DMS79 (cell line): Measurements from ENCODE around the gene MR1.

Experiments used
- DNase-seq: peaks from one replicate; lab custom pipeline; 2025; lab: John Stamatoyannopoulos, UW

Gene MR1

DNA sequence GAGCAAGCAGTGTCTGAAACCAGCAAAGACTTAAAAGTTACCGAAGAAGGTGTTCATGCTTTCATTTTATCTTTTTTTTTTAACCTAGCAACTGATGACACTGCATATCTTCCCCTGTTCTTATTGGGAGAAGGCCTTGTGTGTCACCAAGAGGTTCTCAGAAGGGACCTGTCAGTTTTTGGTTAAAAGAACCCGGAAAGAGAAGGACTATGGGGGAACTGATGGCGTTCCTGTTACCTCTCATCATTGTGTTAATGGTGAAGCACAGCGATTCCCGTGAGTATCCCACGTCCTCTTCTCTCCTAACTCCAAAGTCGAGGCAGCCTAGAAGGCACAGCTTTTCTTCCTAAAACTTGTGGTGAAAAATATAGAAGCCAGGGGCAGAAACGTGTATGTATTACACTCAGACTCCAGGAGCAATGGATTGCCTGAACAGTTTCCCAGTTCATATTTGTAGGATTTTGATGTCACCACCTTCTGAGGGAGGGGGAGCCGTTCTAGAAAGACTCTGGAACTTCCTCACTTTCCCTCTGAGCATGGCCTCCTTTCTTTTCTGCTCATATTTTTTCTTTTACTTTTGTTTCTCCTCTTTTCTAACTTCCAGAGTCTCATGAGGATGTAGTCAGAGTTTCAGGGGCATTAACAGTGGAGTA is at the start of gene MR1:
Gene MR1, plus strand, starts transcription at position 185 of the 653 bp plus-strand sequence. Its CDS starts 25 bp downstream, at position 210.
- no peak for DNase-seq

DNA sequence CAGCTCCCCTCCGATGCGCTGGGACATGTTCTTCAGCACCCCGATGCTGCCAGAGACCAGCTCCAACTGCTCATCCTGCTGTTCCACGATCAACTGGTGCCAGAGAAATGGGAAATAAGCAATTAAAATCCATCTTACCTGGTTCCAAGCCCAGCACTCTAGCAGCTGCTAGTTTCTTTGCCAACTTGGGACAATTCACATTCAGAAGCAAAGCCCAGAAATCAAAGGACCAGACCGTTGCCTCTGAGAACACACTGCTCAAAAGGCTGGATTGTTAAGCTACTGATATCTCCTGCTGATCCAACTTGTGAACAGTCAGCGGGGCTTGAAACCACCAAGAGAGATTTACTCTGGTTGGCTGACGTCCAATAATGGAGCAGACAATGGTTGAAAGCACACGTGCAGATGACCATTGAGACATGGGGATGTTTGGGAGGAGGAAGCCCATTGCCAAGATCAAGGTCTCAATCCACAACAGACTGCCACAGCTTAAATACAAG is 45.5 kb upstream of the MR1 start:
- DNase-seq, result peak; percentile 83

DNA sequence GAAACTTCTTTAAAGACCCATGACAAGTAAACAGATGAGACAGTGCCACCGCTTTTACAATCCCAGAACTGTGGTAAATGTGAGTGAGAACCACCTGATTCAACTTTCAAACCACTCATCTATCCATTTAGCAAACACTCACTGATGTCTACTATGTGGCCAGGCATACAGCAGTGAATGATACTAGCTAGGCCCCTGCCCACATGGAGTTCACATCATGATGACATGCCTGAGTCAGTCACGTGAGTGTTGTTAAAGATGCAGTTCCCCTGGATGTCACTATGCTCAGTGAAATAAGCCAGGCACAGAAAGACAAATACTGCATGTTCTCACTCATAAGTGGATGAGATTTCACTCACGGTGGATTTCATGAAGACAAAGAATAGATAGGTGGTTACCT is 39.5 kb upstream of the MR1 start:
- DNase-seq, result no peak

DNA sequence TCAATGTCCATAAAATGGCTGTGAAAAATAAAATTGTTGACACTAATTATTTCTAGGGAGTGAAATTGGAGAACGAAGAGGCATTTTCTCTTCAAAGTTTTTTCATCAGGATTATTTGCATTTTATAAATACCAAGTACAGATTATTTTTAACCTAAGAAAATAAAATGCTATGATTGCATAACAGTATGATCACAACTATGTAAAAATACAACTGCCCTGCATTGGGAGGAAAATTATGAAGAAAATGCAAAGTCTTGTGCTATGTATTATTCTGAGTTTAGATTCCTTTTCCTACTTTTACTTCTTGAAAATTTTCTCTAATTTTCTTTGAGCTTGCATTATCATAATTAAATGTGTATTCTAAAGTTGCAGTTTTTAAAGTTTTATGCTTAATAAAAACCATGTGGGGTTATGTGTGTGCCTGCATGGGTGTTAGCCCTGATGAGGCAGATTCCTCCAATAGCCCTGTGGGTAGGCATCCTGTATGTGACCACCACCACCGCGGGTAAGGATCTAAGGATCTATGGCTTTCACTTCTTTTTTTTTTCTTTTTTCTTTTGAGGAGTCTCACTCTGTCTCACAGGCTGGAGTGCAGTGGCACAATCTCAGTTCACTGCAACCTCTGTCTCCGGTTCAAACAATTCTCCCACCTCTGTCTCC is 35.8 kb upstream of the MR1 start:
- DNase-seq, result no peak

DNA sequence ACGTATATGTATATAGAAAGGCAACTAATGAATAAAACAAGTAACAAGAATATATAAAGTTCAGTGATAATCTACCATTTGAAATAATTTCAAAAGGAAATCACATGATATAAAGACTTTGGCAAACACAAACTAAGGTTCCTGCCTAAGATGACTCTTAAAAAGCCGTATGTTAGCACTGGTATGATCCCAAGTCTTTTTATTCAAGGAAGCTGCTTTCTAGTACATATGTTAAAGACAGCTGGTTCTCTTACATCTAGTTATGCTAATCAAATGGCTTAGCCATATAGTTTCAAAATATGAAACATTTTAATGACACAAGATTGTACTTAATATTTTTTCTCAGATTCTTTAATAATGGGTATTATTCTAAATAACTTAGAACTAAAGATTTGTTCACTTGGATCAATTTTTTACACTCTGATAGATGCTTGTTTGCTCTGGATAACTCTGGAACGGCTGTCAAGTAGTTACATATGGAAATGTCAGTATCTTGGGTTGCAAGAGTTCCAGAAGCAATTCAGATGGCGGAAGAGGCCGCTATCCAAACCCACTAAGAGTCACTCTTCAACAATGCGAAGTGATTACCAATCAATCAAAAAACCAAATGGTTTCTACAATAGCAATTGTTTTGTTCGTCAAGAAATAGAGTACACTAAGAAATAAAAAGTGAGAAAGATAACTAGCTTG is 32.5 kb upstream of the MR1 start:
- DNase-seq, result no peak

DNA sequence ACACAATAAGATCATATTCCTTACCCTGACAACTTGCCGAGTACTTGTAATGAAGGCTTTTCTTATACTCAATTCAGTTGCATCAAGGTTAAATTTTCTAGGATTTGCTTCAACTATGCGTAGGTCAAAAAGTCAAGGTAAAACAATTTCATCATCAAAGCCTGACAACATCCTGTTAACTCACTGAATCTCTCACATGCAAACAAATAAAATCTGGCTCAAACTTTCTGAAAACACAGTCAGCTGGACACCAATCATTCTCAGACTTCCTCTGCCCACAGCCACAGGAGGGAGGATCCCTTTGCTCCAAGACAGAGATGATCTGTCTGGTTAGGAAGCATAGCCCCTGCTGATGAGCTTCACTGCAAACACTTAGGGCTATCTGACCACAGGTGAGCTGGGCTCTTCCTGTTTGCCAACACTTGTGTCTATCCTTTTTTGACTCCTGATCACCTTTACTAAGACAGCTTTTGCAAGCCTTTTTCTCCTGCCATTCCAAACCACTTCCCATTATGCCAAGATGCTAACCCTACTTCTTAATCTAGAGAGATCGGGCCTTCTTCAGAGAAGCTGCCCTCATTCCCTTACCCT is 31.1 kb upstream of the MR1 start:
- no peak for DNase-seq

DNA sequence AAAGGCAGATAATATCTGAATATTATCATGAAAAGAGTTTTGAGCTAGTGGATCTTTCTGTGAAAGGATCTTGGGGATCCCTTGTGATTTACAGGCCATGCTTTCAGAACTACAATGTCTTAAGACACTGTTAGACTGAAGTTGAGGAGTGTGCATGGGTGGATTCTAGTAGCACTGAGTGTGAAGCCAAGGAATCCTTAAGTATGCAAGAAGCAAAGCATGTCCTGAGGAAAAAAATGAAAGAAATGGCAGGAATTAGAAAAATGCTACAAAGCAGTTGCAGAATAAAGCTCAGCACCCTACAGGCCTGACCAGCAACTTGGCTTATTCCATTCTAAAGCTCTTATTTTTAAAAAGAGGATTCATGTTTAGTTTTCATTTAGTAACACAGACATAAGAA is 23.0 kb upstream of the MR1 start:
- DNase-seq, result no peak

DNA sequence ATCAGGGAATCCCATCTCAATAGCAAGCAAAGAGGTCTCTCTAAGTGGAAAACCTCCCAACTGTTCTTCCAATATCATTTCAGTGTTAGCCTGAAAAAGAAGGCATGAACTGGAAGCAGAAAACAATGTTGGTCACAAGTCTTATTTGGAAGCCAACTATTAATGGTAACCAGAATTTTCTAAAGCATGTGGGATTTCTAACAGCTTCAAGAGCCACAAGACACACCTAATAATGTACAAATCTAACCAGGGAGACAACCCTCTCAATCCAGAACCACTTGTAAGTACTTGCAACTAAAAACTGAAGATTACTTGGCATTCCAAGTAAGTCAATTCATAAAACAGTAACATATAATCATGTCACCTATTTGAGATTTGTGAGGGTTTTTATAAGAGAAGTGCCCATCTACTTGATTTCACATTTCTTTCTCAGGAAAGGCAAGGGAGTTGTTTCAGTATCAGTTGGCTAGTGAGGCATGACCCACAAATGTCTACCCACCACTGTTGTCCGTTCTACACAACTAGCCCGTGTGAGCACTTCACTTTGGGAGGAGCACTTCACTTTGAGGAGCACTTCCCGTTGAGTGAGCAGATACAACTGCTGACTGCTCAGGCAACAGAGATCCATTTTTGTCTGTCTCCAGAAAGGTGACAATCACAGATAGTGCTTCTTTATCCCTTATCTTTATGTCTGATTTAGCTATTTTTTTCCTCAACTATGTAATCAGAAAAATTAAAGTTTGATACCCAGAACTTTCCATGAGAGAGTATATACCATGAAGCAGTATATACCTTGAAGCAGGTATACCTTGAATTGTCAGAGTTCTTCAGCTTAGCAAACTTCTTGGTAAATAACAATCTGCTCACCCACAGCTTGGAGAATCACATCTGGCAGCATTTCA is 22.2 kb upstream of the MR1 start:
- DNase-seq, result peak; percentile 28

DNA sequence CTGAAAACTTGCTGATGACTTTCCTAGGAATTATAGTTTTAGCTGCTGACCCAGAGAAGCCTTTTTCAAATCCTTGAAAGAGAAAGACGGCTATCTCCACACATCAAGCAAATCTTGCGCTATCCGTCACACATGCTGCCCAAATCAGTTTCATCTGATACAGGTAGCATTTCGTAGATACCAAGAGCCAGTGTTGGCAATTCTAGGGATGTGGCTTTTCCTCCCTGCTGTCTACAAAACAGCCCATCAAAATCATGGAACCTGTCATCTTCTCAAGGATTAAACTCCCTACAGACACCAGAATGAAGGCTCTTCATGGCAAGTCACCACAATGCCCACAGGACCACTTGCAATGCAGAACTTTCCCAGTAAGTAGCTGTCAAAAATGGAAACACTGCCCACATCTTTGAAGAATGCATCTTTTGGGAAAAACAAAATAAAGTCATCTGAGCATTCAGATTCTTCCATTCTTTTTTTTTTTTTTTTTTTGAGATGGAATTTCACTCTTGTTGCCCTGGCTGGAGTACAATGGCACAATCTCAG is 21.5 kb upstream of the MR1 start:
- DNase-seq, result no peak

DNA sequence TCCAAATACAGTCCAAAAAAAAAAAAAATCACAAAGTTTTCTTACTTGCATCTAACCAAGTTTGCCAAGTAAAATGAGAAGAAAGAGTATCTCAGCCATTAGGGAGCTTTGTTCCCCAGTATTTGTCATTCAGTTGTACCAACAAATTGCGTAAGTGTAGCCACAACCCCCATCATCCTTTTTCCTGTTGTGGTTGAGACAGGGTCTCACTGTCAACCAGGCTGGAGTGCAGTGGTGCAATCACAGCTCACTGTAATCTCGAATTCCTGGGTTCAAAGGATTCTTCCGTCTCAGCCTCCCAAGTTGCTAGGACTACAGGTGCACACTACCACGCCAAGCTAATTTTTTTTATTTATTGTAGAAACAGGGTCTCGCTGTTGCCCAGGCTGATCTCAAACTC is 20.6 kb upstream of the MR1 start:
- DNase-seq, result no peak

DNA sequence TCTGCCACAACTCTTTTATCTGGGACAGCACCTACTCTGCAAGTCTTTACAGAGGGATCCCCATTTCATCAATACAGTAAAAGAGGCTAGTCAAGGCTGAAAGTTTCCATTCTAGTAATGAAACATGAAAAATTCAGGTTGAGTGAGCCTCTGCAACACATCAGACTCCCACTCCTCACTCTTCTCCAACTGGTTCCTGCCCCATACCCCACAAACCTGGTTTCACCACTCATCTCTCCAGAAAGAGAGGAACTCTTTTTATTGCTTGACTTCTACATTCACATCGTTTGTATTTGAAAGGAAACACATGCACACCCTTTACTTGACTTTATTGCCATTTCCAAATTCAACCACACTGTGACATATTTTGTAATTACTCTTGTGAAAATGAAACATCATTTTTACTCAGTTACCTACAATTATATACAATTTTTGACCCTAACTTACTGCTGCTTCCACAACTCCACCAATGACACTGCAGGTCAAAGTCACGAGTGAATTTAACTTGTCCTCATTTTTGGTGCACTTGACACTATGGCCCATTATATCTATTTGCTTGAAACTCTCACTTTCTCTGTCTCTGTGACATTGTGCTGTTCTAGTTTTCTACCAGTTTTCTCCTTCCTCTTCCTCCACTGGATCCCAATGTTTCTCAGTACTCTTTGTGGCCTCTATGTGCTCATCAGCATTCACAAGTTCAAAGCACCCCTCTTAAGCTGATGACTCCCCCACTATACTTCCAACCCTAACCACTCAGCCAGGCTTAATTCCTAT is 19.1 kb upstream of the MR1 start:
- no peak for DNase-seq

DNA sequence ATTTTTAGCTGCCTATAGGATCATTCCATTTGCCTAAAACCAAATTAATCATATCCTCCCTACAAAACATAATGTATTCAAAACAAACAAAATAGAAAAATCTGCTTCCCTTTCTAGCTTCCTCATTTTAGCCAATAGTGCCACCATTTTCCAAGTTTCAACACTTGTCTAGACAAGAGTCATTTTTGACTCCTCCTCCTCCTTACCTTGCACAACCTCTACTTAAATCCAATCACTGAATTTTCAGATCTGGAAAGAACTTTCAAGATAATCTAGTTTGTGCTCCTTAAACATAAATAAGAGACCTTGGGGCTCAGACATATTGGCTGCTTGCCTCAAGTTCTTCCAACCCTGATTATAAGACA is 18.6 kb upstream of the MR1 start:
- DNase-seq, result no peak

DNA sequence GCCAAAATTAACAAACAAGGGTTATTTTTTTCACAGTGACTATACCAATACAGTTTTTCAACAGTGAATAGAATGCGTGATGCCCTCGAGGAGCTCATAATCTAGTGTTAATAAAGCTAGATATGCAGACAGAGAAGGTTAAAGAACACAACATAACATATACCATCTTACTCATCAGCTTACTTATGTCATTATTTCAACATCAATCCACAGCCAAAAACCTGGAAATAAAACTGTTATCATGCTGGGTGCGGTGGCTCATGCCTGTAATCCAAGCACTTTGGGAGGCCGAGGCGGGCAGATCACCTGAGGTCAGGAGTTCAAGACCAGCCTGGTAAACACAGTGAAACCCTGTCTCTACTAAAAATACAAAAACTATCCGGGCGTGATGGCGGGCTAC is 17.2 kb upstream of the MR1 start:
- no peak for DNase-seq

DNA sequence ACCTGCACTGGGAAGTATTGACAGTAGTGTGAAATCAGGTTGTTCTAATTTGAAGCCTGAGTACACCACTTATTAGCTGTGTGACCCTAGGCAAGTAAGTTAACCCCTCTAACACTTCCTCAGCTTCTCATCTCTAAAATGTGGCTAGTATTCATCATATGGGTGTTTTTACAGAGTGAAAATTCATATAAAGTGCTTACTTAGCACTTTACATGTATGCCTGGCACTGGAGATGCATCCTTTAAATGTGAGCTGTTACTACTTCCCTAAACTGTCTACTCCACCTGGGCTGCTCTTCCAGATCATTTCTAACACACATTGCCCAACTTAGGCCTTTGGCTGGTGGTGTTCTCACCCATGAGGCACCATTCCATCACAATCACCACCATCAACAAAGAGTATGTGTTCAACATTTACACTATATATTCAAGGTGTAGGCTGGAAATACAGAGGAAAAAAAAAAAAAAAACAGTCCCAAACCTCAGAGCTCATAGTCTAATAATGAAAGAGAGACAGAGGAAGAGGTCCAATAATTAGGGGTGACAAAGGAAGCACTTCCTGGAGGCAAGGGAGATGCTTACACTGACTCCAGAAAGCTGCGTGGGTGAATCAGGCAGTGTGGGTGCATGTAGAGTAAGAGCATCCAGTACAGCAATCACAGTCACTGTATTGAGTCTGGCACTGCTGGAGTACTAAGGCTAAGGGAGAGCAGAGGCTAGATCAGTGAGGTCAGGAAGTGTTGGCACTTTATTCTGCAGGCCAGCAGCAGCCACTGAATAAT is 14.7 kb upstream of the MR1 start:
- DNase-seq, result no peak

DNA sequence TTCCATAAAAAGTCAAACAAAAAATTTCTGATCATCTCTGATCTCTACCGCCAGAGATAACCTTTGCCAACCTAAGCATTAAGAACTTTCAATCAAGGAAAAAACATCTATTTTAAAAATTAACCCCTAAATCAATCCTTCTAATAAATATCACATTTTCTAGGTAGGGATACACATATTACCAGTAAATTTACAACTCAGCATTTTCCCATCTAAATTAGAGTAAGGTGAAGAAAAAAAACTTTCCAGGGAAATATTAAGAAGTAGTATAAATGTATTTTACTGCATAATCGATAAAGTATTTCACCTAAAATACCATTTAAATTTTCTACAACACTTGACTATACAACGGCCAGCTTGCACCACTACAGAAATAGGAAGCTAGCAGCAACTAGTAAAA is 12.6 kb upstream of the MR1 start:
- DNase-seq, result no peak

DNA sequence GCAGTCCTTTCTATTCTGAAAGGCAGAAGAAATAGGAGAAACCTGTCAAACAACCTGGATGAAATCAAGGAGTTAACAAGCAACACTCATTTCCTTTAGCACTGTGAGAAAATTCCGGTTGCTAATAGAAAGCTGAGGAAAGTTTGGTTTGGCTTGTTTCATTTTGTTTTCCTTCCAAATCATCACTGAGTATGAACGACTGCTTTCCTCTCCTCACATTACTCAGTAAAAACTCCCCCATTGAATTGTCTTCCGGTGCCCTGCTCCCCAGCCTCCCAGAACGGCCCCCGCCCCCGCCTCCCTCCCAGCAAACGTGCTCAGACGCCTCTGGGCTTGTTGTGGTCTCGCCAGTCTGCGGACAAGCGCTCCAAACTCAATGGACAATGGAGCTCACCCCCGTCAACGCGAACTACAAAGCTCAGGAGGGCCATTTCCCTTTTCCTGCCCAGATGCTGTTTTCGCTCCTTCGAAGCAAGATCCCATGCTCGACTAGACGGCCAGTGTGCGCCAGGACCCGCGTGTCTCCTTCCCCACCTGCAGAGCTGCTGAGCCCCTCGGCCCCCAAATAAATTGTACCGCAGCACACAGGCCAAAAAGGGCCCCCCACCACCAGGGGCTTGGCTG is 11.9 kb upstream of the MR1 start:
- peak; percentile 18 for DNase-seq

DNA sequence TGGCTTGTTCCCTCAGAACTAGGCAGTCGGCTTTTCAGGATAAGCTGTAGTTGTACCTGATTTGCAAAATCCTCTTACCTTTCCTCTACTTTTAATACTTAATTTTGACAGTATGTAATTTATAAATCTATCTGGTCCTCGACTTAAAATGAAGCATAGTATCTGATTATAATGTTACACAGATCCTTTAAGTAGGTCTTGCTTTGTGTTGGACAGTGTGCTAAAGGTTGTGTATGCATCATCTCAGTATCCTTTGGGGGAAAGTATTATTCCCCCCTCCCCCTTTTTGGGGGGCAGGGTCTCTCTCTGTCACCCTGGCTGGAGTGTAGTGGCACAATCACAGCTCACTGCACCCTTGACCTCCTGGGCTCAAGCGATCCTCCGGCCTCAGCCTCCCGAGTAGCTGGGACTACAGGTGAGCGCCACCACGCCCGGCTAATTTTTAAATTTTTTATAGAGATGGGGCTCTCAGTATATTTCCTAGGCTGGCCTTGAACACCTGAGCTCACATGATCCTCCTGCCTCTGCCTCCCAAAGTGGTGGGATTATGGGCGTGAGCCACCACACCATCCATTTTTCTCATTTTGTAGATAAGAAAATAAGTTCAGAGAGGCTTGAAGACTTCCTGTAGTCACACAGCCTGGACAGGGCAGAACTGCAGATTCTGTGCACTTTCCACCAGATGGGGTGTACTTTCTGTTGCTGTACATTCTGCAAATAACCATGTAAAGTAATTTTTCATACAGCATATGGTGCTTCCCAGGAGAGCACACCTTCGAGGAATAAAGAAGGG is 10.3 kb upstream of the MR1 start:
- DNase-seq, result no peak

DNA sequence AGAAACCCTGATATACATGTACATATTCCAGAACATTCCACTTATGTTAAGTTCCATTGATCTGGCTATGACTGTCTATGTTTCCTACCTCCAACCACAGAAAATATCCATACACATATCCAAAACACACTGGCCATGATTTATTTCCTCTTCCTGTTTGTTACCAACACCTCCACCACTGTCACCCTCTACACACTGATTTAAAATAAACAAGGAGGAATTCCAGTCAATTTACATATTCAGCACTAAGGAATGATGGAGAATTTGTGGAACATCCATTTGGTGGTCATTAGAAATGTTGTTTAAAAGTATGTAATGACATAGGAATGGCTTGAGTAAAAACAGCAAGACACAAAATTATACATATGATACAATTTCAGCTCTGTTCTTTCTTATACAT is 5.6 kb upstream of the MR1 start:
- DNase-seq, result no peak

DNA sequence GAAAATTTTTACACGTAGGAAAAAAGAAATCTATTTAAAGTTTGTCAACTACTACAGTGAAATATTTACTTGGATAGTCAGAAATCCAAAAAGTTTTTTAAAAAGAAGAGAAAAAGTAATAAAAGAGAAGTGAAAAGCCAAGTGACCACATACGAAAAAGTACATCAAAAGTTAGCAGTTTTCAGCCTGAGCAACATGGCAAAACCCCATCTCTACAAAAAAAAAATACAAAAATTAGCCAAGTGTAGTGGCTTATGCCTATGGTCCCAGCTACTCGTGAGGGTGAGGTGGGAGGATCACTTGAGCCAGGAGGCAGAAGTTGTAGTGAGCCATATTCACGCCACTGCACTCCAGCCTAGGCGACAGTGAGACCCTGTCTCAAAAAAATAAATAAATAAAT is 5.2 kb upstream of the MR1 start:
- no peak for DNase-seq
